Esophagus squamous epithelium (tissue), 5 donors: ENCODE measurements around the gene CGB5. TPM values are rescaled to one million over a fixed set of nuclear protein-coding genes. Genes with fewer than 3 reads are reported as not detected.
"Not testable (repeated sequence)": the region's sequence is repeated elsewhere in the genome, so short reads cannot be mapped to it uniquely, and the experiment has no call there.

Source experiments
- DNase-seq: peaks from one replicate; lab custom pipeline; 2025; lab: John Stamatoyannopoulos, UW
- H3K27ac ChIP-seq, 4 donors: fragments of 200-600 bp; sonication (generic); one replicate each; pipeline ENCODE4 v1.5.1; 2016 to 2019; ENCODE audit warnings: mild to moderate bottlenecking in 1 of 4
- H3K27me3 ChIP-seq, 4 donors: fragments of 200-600 bp; sonication (generic); 1 replicate in 3 of 4; 2 replicates in 1 of 4; pipeline versions ENCODE4 v1.5.1 to v1.6.0; 2017 to 2021; ENCODE audit warnings: antibody characterized with exemption in 1 of 4
- H3K36me3 ChIP-seq, 3 donors: fragments of 200-600 bp; sonication (generic); one replicate each; pipeline ENCODE4 v1.5.1; 2016 to 2019
- H3K4me1 ChIP-seq, 3 donors: fragments of 200-600 bp; sonication (generic); one replicate each; pipeline ENCODE4 v1.5.1; 2017 to 2019
- H3K4me3 ChIP-seq, 4 donors: fragments of 200-600 bp; sonication (generic); 1 replicate in 3 of 4; 2 replicates in 1 of 4; pipeline ENCODE4 v1.5.1; 2016 to 2019; ENCODE audit warnings: mild to moderate bottlenecking in 2 of 4, moderate library complexity in 1 of 4
- H3K9me3 ChIP-seq, 3 donors: fragments of 200-600 bp; sonication (generic); one replicate each; pipeline ENCODE4 v1.5.1; 2016 to 2019
- CTCF ChIP-seq, 6 experiments: fragments of 450-650 bp in 4 of 6; fragments of 200-600 bp in 2 of 6; sonication (generic) in 2 of 6; IDR thresholded peaks; one replicate each; pipeline ENCODE4 v1.5.1; 2016 to 2019; ENCODE audit warnings: antibody characterized with exemption in 6 of 6, mild to moderate bottlenecking in 4 of 6, moderate library complexity in 4 of 6
- POLR2A ChIP-seq, 4 donors: fragments of 450-650 bp; IDR thresholded peaks; one replicate each; pipeline ENCODE4 v1.6.1; 2017; ENCODE audit warnings: antibody characterized with exemption in 4 of 4, mild to moderate bottlenecking in 4 of 4, moderate library complexity in 3 of 4
- WGBS, 2 donors: methylation state at CpG; one replicate each; pipeline ENCODE4 v1.1.5; 2018; 5-methylcytosine and 5-hydroxymethylcytosine counted together
- intact Hi-C: fragments of 100-400 bp; cut with DNase I; formaldehyde crosslinking; loops from one replicate; pipeline ENCODE4 v1.15.0; 2022
- total RNA-seq, 4 donors: library from RNA; depleted of rRNA; stranded (reverse); fragments of >200 nt; gene quantifications; one replicate each; pipeline ENCODE4 v1.1.0, GENCODE V29; 2016
- donor health status: DM: yes; HTN: yes; CAD: no.

The CGB5 gene
- total RNA-seq, 4 donors from 2014 or later = 2.4 TPM; not detected in 3

- peaks cover 0 to 23% (median 3%) of the 10 kb centered on the region in 3 donors for H3K4me1 ChIP-seq
- H3K36me3 ChIP-seq = no peaks in the 10 kb centered on the region
- intact Hi-C loops = no loop called here
- H3K9me3 ChIP-seq = no peaks in the 10 kb centered on the region
- no peak overlapping the region for H3K4me3 ChIP-seq
- DNase-seq = no peak
- TF ChIP-seq POLR2A (IDR thresholded peaks at IDR 0.05) = no peak
- peak in 1 of 6 experiments; percentile 34 for TF ChIP-seq CTCF (IDR thresholded peaks at IDR 0.05)
- H3K27ac ChIP-seq = no peak overlapping the region
- peaks cover 5 to 59% (median 20%) of the 10 kb centered on the region in 4 donors for H3K27me3 ChIP-seq
- 46 to 53% methylated on average over 14 to 18 of the region's 23 CpGs for WGBS, 2 donors
These were observed 30.1 kb downstream of the CGB5 start for GRCh38 chr19:49073514-49074378.

GRCh38 chr19:49074869-49075268, 31.2 kb downstream of the CGB5 start:
- DNase-seq = not testable (repeated sequence)

GRCh38 chr19:49080392-49080791, 36.7 kb downstream of the CGB5 start:
- TF ChIP-seq CTCF (IDR thresholded peaks at IDR 0.05) (no peak), POLR2A (IDR thresholded peaks at IDR 0.05) (no peak)
- Histone ChIP-seq H3K9me3 (no peaks in the 10 kb centered on the region), H3K4me3 (no peak overlapping the region), H3K27me3 (no peaks in the 10 kb centered on the region), H3K4me1 (peaks cover 4 to 9% (median 6%) of the 10 kb centered on the region in 3 donors), H3K36me3 (no peaks in the 10 kb centered on the region), H3K27ac (no peak overlapping the region)
- 85 to 93% methylated on average over 4 of the region's 4 CpGs for WGBS, 2 donors
- intact Hi-C loops = no loop called here
- DNase-seq = no peak

More at GRCh38 chr19:49074869-49075268, 31.2 kb downstream of the CGB5 start:
- H3K36me3 ChIP-seq, H3K9me3 ChIP-seq, H3K4me3 ChIP-seq, intact Hi-C loops, H3K27ac ChIP-seq: not testable (repeated sequence)
- H3K27me3 ChIP-seq = peaks cover 5 to 48% (median 16%) of the 10 kb centered on the region in 4 donors
- WGBS, 2 donors = 19 to 26% methylated on average over 5 to 7 of the region's 9 CpGs
- TF ChIP-seq CTCF (IDR thresholded peaks at IDR 0.05) = peak; percentile 37 to 80 (median 72)
- H3K4me1 ChIP-seq = peaks cover 0 to 23% (median 3%) of the 10 kb centered on the region in 3 donors

- 67 to 70% methylated on average over 1 of the region's 1 CpG for WGBS, 2 donors
- intact Hi-C loops = no loop called here
- no peak for DNase-seq
- TF ChIP-seq CTCF (IDR thresholded peaks at IDR 0.05) = no peak
- TF ChIP-seq POLR2A (IDR thresholded peaks at IDR 0.05) = no peak
- Histone ChIP-seq H3K9me3 (no peaks in the 10 kb centered on the region), H3K4me1 (peaks cover 7 to 13% (median 9%) of the 10 kb centered on the region in 3 donors), H3K36me3 (no peaks in the 10 kb centered on the region), H3K27ac (no peak overlapping the region), H3K27me3 (no peaks in the 10 kb centered on the region), H3K4me3 (no peak overlapping the region)
These were observed 37.6 kb downstream of the CGB5 start for GRCh38 chr19:49081273-49081672.
